HG02678 (cell line): Measurements from ENCODE around the gene ZNF808.
"Not testable (repeated sequence)": the region's sequence is repeated elsewhere in the genome, so short reads cannot be mapped to it uniquely, and the experiment has no call there.

Source experiments
- ATAC-seq: cut with Tn5 transposase; IDR thresholded peaks from one replicate; pipeline ENCODE4 v1.9.1; 2021; ENCODE audit warnings: mild to moderate bottlenecking, moderate library complexity; ENCODE audit not compliant: unreplicated experiment

ZNF808 gene

GRCh38 chr19:52592301-52592700 is 64.8 kb downstream of the ZNF808 start:
- ATAC-seq: no peak

- ATAC-seq: not testable (repeated sequence)
Observed at GRCh38 chr19:52593441-52593840, 66.0 kb downstream of the ZNF808 start.

GRCh38 chr19:52599241-52599640 is 71.8 kb downstream of the ZNF808 start:
- ATAC-seq: no peak

DNA sequence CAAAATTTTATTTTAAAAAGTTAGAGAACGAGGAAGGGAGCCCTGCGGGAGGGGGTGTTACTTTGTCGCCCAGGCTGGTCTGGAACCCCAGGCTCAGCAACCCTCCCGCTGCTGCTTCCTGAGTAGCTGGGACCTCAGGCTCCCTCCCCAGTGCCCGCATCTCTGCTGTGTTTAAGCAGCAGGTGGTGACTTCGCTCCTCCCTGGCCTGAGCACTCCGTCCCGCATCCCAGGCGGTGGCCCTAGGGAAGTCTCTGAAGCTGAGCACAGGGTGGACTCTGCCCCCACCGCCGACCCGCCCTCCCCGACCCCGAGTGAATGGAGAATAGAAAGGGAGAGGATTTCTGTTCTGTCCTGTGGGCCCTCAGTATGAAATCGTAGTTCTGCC is 73.2 kb downstream of the ZNF808 start:
- ATAC-seq: peak; percentile 11

GRCh38 chr19:52601025-52601973 is 73.8 kb downstream of the ZNF808 start:
- ATAC-seq: peak; percentile 95

DNA sequence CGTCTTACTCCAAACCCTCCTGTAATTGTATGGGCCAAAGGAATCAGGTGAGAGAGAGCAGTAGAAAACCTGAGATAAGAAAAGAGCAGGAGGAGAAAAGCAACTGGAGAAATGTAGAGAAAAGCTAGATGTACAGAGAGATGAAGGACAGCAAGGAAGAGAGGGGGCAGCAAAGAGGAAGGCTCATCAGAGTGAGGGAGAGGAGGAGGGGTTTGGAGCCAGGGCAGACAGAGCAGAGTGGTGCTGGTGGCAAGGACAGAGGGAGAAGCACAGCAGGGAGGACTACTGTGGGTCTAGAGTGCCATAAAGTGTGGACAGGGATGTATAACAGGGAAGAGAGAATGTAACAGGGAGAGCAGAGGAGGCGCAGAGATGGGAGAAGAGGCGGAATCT is 74.5 kb downstream of the ZNF808 start:
- not testable (repeated sequence) for ATAC-seq

GRCh38 chr19:52602941-52603340 is 75.5 kb downstream of the ZNF808 start:
- no peak for ATAC-seq

DNA sequence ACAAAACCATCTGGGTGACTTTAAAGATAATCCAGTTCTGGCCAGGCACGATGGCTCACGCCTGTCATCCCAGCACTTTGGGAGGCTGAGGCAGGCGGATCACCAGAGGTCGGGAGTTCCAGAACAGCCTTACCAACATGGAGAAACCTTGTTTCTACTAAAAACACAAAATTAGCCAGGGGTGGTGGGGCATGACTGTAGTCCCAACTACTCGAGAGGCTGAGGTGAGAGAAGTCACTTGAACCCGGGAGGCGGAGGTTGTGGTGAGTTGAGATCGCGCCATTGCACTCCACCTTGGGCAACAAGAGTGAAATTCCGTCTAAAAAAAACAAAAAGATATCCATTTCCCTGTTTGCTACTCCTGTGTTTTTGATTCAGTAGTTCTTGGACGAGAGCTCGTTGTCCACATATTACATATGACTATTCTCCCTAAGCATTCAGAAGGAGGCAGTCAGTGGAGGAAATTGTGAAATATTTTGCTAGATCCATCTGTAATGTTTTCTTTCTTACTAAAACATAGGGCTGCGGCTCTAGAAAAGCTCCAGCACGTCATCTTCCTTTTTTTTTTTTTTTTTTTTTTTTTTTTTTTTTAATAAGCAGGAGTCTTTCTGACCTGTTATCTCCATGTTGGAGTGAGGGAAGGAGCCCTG is 76.2 kb downstream of the ZNF808 start:
- no peak for ATAC-seq
